ENCODE measurements around the gene ZSWIM4.

- TF ChIP-seq POLR2AphosphoS5 (IDR thresholded peaks at IDR 0.05; ENCODE audit: low read depth, low read length) = no peak
- no peak for TF ChIP-seq TAF1 (IDR thresholded peaks at IDR 0.05; ENCODE audit: borderline replicate concordance, insufficient read depth, low read length)
- TF ChIP-seq, protein P1, sequence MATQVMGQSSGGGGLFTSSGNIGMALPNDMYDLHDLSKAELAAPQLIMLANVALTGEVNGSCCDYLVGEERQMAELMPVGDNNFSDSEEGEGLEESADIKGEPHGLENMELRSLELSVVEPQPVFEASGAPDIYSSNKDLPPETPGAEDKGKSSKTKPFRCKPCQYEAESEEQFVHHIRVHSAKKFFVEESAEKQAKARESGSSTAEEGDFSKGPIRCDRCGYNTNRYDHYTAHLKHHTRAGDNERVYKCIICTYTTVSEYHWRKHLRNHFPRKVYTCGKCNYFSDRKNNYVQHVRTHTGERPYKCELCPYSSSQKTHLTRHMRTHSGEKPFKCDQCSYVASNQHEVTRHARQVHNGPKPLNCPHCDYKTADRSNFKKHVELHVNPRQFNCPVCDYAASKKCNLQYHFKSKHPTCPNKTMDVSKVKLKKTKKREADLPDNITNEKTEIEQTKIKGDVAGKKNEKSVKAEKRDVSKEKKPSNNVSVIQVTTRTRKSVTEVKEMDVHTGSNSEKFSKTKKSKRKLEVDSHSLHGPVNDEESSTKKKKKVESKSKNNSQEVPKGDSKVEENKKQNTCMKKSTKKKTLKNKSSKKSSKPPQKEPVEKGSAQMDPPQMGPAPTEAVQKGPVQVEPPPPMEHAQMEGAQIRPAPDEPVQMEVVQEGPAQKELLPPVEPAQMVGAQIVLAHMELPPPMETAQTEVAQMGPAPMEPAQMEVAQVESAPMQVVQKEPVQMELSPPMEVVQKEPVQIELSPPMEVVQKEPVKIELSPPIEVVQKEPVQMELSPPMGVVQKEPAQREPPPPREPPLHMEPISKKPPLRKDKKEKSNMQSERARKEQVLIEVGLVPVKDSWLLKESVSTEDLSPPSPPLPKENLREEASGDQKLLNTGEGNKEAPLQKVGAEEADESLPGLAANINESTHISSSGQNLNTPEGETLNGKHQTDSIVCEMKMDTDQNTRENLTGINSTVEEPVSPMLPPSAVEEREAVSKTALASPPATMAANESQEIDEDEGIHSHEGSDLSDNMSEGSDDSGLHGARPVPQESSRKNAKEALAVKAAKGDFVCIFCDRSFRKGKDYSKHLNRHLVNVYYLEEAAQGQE (IDR thresholded peaks at IDR 0.05; ENCODE audit: insufficient read depth in 1 of 2, low read depth in 2 of 2, low read length in 2 of 2) = no peak
- no peak for TF ChIP-seq SIN3A (IDR thresholded peaks at IDR 0.05; ENCODE audit: borderline replicate concordance, insufficient read depth, low read length)
- TF ChIP-seq FOXP2 (optimal IDR thresholded peaks at IDR 0.05; ENCODE audit: borderline replicate concordance, extremely low read depth, extremely low read length, insufficient read depth) = no peak
Measured at GRCh38 chr19:13797870-13798269, 2.6 kb downstream of the ZSWIM4 start.
